GM10266 (cell line): ENCODE results near the gene EML2.

Source experiments
- DNase-seq: peaks from one replicate; pipeline ENCODE4 v3.0.0; 2012; ENCODE audit errors: extremely low spot score
- CTCF ChIP-seq: IDR thresholded peaks from 2 replicates; pipeline ENCODE4 v1.5.1; 2012; ENCODE audit warnings: mild to moderate bottlenecking, low read depth; ENCODE audit not compliant: control insufficient read depth, insufficient read depth; ENCODE audit errors: missing control alignments

The EML2 gene

GRCh38 chr19:45650722-45651121 lies 11.5 kb upstream of the EML2 start:
- DNase-seq, result no peak

DNA sequence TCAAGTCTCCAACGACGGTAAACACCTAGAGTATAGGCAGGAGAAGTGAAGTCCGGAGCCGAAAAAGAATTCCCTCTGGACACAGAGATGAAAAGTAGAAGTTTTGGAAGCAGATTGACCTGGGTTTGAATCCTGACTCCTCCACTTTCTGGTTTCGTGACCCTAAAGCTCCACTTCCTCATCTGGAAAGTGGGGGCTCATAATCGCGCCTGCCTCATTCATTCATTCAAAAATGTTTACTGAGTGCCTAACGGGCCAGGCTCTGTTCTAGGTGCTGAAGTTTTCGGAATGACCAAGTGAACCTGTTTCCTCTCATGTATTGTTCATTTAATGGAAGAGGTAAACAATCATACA lies 7.1 kb upstream of the EML2 start:
- no peak for TF ChIP-seq CTCF
- DNase-seq, result no peak

More at GRCh38 chr19:45650722-45651121, 11.5 kb upstream of the EML2 start:
- no peak for TF ChIP-seq CTCF

DNA sequence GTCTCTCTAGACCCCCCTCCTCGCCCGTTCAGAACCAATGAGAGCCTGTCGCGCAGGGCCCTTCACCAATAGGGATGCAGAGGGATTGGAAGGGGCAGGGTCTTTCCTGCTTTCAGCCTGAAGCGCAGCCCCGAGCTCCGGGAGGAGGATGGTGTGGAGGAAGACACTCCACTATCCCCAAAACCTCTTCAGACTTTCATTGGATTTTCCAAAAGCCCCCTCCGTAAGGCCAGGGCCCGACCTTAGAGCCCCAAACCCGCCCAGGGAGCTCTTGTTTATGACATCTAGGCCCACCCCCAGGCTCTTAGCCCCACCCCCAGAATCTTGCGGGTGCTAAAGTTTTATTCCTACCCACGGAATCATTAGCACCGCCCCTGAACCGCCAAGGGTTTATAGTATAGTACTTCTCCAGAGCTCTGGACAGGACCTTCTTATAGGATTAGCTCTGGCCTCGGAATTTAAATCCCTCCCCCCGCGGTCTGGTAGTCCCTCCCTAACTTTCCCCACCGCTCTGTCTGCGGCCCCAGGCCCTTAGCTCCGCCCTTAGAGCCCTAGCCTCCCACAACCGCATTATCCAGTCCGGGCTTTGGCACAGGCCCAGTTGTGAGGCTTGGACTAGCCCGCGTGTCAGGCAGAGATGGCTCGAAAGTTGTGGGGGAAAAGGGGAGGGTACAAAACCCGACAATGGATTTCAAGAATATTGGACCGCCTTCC lies 6.6 kb upstream of the EML2 start:
- peak; percentile 97 for DNase-seq
- no peak for TF ChIP-seq CTCF

GRCh38 chr19:45645068-45645630 lies 6.0 kb upstream of the EML2 start:
- DNase-seq, result no peak
- TF ChIP-seq CTCF, result no peak

DNA sequence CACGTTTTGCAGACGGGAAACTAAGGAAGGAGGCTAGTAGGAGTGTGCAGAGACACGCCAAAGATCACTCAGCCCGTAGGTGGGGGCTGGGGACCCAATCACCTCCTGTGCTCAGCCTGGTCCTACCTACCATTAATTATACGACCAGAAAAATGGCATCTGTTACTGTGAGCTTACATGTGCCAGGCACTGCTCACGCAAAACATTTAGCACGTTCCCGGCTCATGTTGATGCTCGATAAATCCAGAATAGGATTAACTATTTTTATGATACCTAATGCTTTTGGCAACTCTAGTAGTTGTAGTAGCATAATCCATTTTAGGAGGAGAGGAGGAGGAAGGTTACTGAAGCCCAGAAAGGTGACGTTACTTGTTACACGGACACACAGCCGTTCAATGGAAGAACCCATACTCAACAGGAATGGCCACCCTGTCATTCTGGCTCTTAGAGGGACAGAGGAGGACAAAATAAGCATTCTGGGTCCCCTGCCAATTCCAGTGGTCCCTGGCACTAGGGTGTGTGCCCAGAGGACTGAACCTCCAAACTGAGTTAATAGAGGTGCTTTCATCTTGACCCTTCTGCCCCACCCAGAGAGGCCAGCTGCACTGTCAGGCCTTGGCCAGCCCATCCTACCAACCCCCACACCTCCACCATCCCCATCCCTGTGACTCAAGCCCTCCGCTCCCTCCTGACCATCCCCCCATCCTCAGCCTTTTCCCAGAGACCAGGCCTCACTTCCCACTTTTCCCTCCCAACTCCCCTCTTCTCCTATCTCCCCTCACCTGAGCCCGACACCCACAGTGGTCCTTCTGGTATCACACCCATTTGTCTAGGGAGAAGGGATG lies 5.0 kb upstream of the EML2 start:
- TF ChIP-seq CTCF, result no peak
- DNase-seq, result no peak

GRCh38 chr19:45643024-45643926 lies 4.1 kb upstream of the EML2 start:
- peak; percentile 88 for DNase-seq

More at GRCh38 chr19:45643024-45643926, 4.1 kb upstream of the EML2 start:
- peak; percentile 99 for TF ChIP-seq CTCF
